ENCODE data around the gene TRANK1.
A peak's percentile ranks its signal among the peaks of the same experiment; 100 is the strongest.

TRANK1 gene

GRCh38 chr3:36988356-36988755 lies 43.5 kb upstream of the TRANK1 start:
- Histone ChIP-seq H3K27me3 (no peaks in the 10 kb centered on the region), H3K4me1 (peaks cover 10 to 51% (median 47%) of the 10 kb centered on the region in 10 experiments; a peak in 19 of 20 replicates), H3K4me2 (peak overlapping the region; percentile 0 to 93 (median 79); a peak in 18 of 22 replicates), H3K36me3 (peaks cover 49 to 86% (median 78%) of the 10 kb centered on the region in 11 experiments), H3K9ac (no peak overlapping the region), H3K27ac (peak overlapping the region in 2 of 11 experiments; percentile 12 to 49; a peak in 3 of 22 replicates), H3K9me3 (replicated peaks in 1 of 11) (peaks cover 13 to 34% (median 27%) of the 10 kb centered on the region in 11 experiments), H3K4me3 (no peak overlapping the region), H4K20me1 (peaks cover 0 to 16% (median 5%) of the 10 kb centered on the region in 11 experiments; a peak in 5 of 22 replicates)
- TF ChIP-seq Cebpa-rat (IDR thresholded peaks at IDR 0.05), result no peak

- TF ChIP-seq Cebpa-rat (IDR thresholded peaks at IDR 0.05), result no peak
- Histone ChIP-seq H3K27me3 (no peaks in the 10 kb centered on the region), H3K36me3 (peaks cover 48 to 62% (median 55%) of the 10 kb centered on the region in 11 experiments), H4K20me1 (no peaks in the 10 kb centered on the region), H3K4me3 (no peak overlapping the region), H3K27ac (no peak overlapping the region), H3K9ac (no peak overlapping the region), H3K9me3 (replicated peaks in 1 of 11) (peaks cover 20 to 64% (median 48%) of the 10 kb centered on the region in 11 experiments), H3K4me1 (no peaks in the 10 kb centered on the region), H3K4me2 (no peak overlapping the region)
Measured at GRCh38 chr3:36981006-36981405, 36.2 kb upstream of the TRANK1 start.

- no peak overlapping the region for H3K4me2 ChIP-seq
Measured at GRCh38 chr3:36973139-36973538, 28.3 kb upstream of the TRANK1 start.

GRCh38 chr3:36972163-36972562 lies 27.3 kb upstream of the TRANK1 start:
- Histone ChIP-seq H4K20me1 (no peaks in the 10 kb centered on the region), H3K9me3 (replicated peaks in 1 of 11) (peaks cover 0 to 15% (median 8%) of the 10 kb centered on the region in 11 experiments; a peak in 12 of 22 replicates), H3K36me3 (peaks cover 0 to 13% (median 5%) of the 10 kb centered on the region in 11 experiments; a peak in 8 of 22 replicates), H3K4me3 (no peak overlapping the region), H3K27ac (no peak overlapping the region), H3K27me3 (no peaks in the 10 kb centered on the region), H3K4me2 (no peak overlapping the region), H3K9ac (no peak overlapping the region), H3K4me1 (peaks cover 25 to 34% (median 31%) of the 10 kb centered on the region in 10 experiments)
- no peak for TF ChIP-seq Cebpa-rat (IDR thresholded peaks at IDR 0.05)

More at GRCh38 chr3:36973139-36973538, 28.3 kb upstream of the TRANK1 start:
- Histone ChIP-seq H3K4me1 (peaks cover 25 to 34% (median 31%) of the 10 kb centered on the region in 10 experiments), H4K20me1 (no peaks in the 10 kb centered on the region), H3K9ac (no peak overlapping the region), H3K36me3 (peaks cover 0 to 13% (median 5%) of the 10 kb centered on the region in 11 experiments; a peak in 8 of 22 replicates), H3K27ac (no peak overlapping the region), H3K9me3 (replicated peaks in 1 of 11) (peaks cover 0 to 18% (median 10%) of the 10 kb centered on the region in 11 experiments; a peak in 15 of 22 replicates), H3K27me3 (no peaks in the 10 kb centered on the region), H3K4me3 (no peak overlapping the region)
- no peak for TF ChIP-seq Cebpa-rat (IDR thresholded peaks at IDR 0.05)

- no peak for TF ChIP-seq Cebpa-rat (IDR thresholded peaks at IDR 0.05)
- Histone ChIP-seq H3K4me1 (peaks cover 29 to 45% (median 37%) of the 10 kb centered on the region in 10 experiments), H3K4me3 (no peak overlapping the region), H3K36me3 (no peaks in the 10 kb centered on the region), H3K27me3 (no peaks in the 10 kb centered on the region), H3K9me3 (replicated peaks in 1 of 11) (peaks cover 0 to 4% (median 0%) of the 10 kb centered on the region in 11 experiments; a peak in 1 of 22 replicates), H3K27ac (peak overlapping the region; percentile 30 to 80 (median 73); a peak in 21 of 22 replicates), H3K9ac (peak overlapping the region in 10 of 11 experiments; percentile 38 to 71 (median 60); a peak in 17 of 22 replicates), H4K20me1 (no peaks in the 10 kb centered on the region), H3K4me2 (peak overlapping the region; percentile 64 to 88 (median 79))
Measured at GRCh38 chr3:36969540-36970432, 24.9 kb upstream of the TRANK1 start.

- Histone ChIP-seq H3K27me3 (no peaks in the 10 kb centered on the region), H3K4me2 (peak overlapping the region; percentile 61 to 88 (median 79)), H3K9ac (peak overlapping the region in 10 of 11 experiments; percentile 38 to 71 (median 60); a peak in 16 of 22 replicates), H3K9me3 (replicated peaks in 1 of 11) (peaks cover 0 to 4% (median 3%) of the 10 kb centered on the region in 11 experiments; a peak in 8 of 22 replicates), H3K4me3 (no peak overlapping the region), H4K20me1 (no peaks in the 10 kb centered on the region), H3K27ac (peak overlapping the region in 10 of 11 experiments; percentile 28 to 80 (median 73); a peak in 21 of 22 replicates), H3K36me3 (no peaks in the 10 kb centered on the region), H3K4me1 (peaks cover 33 to 52% (median 43%) of the 10 kb centered on the region in 10 experiments)
- TF ChIP-seq Cebpa-rat (IDR thresholded peaks at IDR 0.05), result no peak
Measured at GRCh38 chr3:36969085-36969484, 24.2 kb upstream of the TRANK1 start.

GRCh38 chr3:36965440-36965839 lies 20.6 kb upstream of the TRANK1 start:
- Histone ChIP-seq H3K9me3 (replicated peaks in 1 of 11) (peaks cover 0 to 14% (median 7%) of the 10 kb centered on the region in 11 experiments; a peak in 8 of 22 replicates), H4K20me1 (no peaks in the 10 kb centered on the region), H3K4me3 (no peak overlapping the region), H3K4me2 (peak overlapping the region in 6 of 11 experiments; percentile 19 to 60 (median 49); a peak in 9 of 22 replicates), H3K27me3 (no peaks in the 10 kb centered on the region), H3K27ac (peak overlapping the region in 4 of 11 experiments; percentile 9 to 70 (median 28); a peak in 5 of 22 replicates), H3K36me3 (no peaks in the 10 kb centered on the region), H3K4me1 (peaks cover 24 to 42% (median 31%) of the 10 kb centered on the region in 10 experiments), H3K9ac (no peak overlapping the region)
- TF ChIP-seq Cebpa-rat (IDR thresholded peaks at IDR 0.05), result no peak

- Histone ChIP-seq H3K4me3 (no peak overlapping the region), H3K4me2 (peak overlapping the region in 7 of 11 experiments; percentile 19 to 60 (median 49); a peak in 11 of 22 replicates)
- no peak for TF ChIP-seq Cebpa-rat (IDR thresholded peaks at IDR 0.05)
Measured at GRCh38 chr3:36964817-36965216, 20.0 kb upstream of the TRANK1 start.

More at GRCh38 chr3:36964817-36965216, 20.0 kb upstream of the TRANK1 start:
- Histone ChIP-seq H3K9me3 (replicated peaks in 1 of 11) (peaks cover 0 to 14% (median 7%) of the 10 kb centered on the region in 11 experiments; a peak in 8 of 22 replicates), H4K20me1 (no peaks in the 10 kb centered on the region), H3K4me1 (peaks cover 18 to 36% (median 25%) of the 10 kb centered on the region in 10 experiments), H3K27ac (peak overlapping the region in 4 of 11 experiments; percentile 9 to 70 (median 28); a peak in 5 of 22 replicates), H3K9ac (no peak overlapping the region), H3K27me3 (no peaks in the 10 kb centered on the region), H3K36me3 (no peaks in the 10 kb centered on the region)
